A172 (cell line): Measurements from ENCODE around the gene CFB. TPM values are rescaled to one million over a fixed set of nuclear protein-coding genes. Genes with fewer than 3 reads are reported as not detected.
"Not testable (repeated sequence)": the region's sequence is repeated elsewhere in the genome, so short reads cannot be mapped to it uniquely, and the experiment has no call there.

ENCODE experiments used
- DNase-seq: peaks from one replicate; pipeline ENCODE4 v3.0.0-alpha.2; 2015; ENCODE audit warnings: low spot score
- total RNA-seq: library from RNA; depleted of rRNA; stranded (reverse); fragments of >200 nt; shearing (Covaris generic); gene quantifications from 2 replicates; pipeline ENCODE4 v1.2.3, GENCODE V29; 2014

Gene CFB
- total RNA-seq, 1 experiment from 2014 or later, result 4.0 TPM

- DNase-seq, result no peak
These were observed 33.9 kb upstream of the CFB start for GRCh38 chr6:31911826-31912585.

DNA sequence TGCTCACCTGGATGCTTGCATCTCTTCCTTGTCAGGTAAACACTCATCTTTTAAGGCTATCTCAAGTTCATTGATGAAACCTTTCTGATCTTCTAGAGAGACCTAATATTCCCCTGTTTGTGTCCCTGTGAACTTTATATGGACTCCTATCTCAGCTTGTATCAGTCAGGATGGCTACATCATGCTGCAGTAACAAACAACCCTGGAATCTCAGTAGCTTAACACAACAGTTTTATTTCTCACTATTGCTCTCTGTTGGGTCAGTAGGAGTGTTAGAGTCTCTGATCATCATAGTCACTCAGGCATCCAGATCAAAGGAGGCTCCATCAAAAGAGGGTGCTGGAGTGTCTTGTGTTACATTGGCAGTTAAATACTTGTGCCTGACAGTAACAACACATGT, 30.5 kb upstream of the CFB start:
- DNase-seq, result no peak

DNA sequence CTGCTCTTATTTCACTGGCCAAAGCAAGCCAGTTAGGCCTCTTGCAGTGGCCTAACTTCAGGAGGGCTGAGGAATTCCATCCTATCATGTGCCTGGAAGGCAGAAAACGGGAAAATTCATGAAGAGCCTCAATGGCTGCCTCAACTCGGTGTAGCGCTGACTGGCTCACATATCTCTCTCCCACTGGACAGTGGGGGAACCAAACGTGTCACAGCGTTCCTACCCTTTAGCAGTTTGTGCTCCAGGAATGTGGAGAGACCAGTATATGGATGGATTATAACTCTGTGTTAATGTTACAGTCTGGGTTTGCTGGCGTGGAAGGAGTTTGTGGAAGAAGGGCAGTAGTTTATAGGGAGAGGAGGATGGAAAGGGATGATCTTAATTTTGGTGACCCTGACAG, 30.1 kb upstream of the CFB start:
- DNase-seq, result no peak

DNA sequence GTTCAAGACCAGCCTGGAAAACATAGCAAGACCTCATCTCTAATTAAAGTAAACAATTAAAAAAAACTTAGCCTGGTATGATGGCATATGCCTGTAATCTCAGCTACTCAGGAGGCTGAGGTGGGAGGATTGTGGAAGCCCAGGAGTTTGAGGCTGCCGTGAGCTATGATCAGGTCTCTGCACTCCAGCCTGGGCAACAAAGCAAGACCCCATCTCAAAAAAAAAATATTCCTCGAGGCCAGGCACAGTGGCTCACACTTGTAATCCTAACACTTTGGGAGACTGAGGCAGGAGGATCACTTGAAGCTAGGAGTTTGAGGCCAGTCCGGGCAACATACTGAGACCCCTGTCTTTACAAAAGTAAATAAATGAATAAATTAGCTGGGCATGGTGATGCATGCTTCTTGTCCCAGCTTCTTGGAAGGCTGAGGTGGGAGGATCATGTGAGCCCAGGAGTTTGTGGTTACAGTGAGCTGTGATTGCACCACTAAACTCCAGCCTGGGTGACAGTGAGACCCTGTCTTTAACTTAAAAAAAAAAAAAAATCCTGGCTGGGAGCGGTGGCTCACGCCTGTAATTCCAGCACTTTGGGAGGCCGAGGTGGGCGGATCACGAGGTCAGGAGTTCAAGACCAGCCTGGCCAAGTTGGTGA, 27.7 kb upstream of the CFB start:
- DNase-seq, result no peak

- no peak for DNase-seq
These were observed 26.1 kb upstream of the CFB start for GRCh38 chr6:31919624-31920303.

GRCh38 chr6:31920811-31921210, 25.1 kb upstream of the CFB start:
- no peak for DNase-seq

- no peak for DNase-seq
These were observed 23.0 kb upstream of the CFB start for GRCh38 chr6:31922942-31923341.

GRCh38 chr6:31927242-31927862, 18.5 kb upstream of the CFB start, which contains the start of gene C2:
Gene C2 (plus strand): TSS chr6:31927717. CDS start chr6:31927753, 36 bp downstream.
- no peak for DNase-seq

DNA sequence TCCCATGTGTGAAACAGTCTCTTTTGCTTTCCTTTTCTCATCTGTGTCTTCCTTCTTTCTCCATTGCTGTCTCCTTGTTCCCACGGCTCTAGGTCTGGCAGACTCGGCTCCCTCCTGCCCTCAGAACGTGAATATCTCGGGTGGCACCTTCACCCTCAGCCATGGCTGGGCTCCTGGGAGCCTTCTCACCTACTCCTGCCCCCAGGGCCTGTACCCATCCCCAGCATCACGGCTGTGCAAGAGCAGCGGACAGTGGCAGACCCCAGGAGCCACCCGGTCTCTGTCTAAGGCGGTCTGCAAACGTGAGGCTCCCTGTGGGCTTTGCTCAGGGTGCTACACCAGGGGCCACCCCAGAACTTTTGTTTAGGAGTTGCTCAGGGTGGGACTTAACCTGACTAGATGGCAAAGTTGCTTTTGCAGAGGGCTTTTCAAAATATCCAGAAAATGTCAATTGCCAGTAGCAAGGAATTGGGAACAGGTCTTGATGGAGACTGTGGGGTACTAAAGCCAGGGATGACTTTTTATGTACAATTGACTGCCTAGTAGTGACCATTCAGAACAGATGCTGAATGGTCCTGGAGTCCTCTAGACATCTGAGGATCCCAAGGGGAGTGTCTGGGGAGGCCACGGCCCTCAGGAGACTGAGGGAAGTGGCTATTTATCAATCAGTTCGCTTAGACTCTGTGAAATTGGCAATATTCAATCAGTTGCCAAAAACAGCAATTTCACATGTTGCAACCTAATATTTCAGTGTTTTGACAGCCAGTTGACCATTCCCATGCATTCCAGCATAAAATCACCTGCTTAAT, 17.8 kb upstream of the CFB start:
- DNase-seq, result no peak

- DNase-seq, result no peak
These were observed 17.3 kb upstream of the CFB start for GRCh38 chr6:31928672-31928939.

GRCh38 chr6:31930962-31931361, 14.9 kb upstream of the CFB start:
- DNase-seq, result no peak

DNA sequence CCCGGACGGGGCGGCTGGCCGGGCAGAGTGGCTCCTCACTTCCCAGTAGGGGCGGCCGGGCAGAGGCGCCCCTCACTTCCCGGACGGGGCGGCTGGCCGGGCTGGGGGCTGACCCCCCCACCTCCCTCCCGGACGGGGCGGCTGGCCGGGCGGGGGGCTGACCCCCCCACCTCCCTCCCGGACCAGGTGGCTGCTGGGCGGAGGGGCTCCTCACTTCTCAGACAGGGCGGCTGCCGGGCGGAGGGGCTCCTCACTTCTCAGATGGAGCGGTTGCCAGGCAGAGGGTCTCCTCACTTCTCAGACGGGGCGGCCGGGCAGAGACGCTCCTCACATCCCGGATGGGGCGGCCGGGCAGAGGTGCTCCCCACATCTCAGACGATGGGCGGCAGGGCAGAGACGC, 13.8 kb upstream of the CFB start:
- not testable (repeated sequence) for DNase-seq

- no peak for DNase-seq
These were observed 12.4 kb upstream of the CFB start for GRCh38 chr6:31933537-31933936.

DNA sequence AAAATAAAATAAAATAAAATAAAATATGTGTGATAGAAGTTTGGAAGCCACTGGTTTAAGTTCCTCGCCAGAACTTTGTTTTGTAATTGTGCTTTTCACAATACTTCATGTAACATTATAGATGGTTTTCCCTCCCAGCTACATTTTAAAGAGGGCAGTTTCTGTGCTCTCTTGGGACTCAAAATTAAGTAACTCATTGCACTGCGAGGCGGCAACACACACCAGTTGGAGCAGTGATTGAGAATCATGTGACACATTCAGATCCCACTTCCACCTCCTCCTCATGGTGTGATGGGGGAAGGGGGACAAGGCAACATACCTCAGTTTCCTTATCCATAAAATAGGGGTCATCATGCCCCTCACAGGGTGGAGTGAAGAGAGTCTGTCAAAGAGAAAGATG, 10.9 kb upstream of the CFB start:
- no peak for DNase-seq

DNA sequence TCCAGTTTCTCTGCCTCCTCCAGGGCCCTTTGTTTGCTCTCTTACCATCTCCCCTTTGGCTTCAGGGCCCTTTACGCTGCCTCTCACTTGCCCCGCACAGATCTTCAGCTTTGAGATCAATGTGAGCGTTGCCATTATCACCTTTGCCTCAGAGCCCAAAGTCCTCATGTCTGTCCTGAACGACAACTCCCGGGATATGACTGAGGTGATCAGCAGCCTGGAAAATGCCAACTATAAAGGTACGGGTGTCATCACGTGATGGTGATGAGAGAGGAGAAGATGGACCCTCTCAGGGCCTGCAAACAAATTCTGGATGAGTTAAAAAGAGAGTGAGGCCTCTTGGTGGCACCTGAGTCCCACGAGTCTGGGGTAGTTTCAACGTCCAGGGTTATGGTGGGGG, 10.1 kb upstream of the CFB start:
- DNase-seq, result no peak

DNA sequence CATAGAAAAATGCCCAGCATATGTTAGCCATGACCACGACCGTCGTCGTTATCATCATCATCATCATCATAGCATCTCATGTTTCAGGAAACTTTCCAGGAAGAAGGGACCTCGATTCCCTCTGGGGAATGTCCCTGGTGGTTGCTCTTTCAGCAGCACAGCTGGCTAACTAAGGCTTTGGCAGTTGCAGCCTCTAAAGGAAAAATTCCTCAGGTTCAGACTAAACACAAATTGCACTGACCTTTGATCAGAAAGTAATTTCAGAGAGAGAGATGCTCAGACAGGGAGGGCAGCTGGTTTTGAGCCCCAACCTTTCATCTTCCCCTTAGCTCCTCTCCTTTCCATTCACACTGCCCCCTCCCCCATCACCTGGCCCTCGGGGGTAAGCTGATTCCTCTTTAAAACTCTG, 5.6 kb upstream of the CFB start:
- peak; percentile 52 for DNase-seq

DNA sequence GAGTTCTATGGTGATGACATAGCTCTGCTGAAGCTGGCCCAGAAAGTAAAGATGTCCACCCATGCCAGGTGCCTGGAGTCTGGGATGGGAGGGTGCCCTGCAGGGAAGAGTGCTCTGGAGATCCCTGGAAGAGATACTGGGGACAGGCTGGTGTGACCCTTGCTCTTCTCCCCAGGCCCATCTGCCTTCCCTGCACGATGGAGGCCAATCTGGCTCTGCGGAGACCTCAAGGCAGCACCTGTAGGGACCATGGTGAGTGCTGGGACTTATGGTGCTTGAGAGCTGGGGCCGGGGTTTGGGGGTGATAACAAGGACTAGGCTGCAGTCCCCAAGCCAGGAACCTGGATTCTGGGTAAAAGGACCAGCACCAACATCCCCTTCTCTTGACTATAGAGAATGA, 2.2 kb upstream of the CFB start:
- no peak for DNase-seq

DNA sequence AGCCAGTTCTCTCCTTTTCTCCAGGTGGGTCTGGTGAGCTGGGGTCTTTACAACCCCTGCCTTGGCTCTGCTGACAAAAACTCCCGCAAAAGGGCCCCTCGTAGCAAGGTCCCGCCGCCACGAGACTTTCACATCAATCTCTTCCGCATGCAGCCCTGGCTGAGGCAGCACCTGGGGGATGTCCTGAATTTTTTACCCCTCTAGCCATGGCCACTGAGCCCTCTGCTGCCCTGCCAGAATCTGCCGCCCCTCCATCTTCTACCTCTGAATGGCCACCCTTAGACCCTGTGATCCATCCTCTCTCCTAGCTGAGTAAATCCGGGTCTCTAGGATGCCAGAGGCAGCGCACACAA, 765 bp upstream of the CFB start:
- no peak for DNase-seq

GRCh38 chr6:31946370-31946885, 533 bp downstream of the CFB start:
- no peak for DNase-seq

DNA sequence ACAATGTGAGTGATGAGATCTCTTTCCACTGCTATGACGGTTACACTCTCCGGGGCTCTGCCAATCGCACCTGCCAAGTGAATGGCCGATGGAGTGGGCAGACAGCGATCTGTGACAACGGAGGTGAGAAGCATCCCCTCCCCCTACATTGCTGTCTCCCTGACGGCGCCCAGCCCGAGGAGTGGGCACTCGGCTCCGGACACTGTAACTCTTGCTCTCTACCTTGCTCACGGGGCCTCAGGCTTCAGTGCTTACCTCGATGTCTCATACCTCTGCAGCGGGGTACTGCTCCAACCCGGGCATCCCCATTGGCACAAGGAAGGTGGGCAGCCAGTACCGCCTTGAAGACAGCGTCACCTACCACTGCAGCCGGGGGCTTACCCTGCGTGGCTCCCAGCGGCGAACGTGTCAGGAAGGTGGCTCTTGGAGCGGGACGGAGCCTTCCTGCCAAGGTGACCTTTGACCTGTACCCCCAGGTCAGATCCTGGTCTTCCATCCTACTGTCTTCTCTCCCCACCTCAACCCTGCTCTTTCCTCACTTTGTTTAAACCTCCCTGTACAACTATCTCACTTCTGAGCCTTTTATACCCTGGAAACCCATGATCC, 1.3 kb downstream of the CFB start:
- DNase-seq, result no peak

DNA sequence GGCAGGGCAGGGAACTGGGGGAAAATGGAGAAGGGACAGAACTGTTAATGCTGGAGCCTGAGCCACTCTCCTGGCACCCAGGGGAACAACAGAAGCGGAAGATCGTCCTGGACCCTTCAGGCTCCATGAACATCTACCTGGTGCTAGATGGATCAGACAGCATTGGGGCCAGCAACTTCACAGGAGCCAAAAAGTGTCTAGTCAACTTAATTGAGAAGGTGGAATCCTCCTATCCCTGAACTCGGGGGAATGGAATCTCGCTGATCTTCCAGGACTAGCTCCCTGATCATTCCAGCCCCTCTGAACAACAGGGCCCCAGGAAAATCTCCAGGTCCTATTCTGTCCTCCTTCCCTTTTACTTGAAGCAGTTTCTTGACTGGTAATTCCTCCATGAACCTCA, 2.0 kb downstream of the CFB start:
- no peak for DNase-seq
